Fibroblast of mammary gland (primary cell): ENCODE measurements around the gene MINAR1.
A peak's percentile ranks its signal among the peaks of the same experiment; 100 is the strongest.

Experiments used
- DNase-seq: peaks from one replicate; pipeline ENCODE4 v3.0.0-alpha.2; 2010; ENCODE audit warnings: low read depth
- H3K4me3 ChIP-seq: 2 replicates; pipeline ENCODE4 v1.5.1; 2011; ENCODE audit warnings: low read depth, mild to moderate bottlenecking, low read length, moderate library complexity; ENCODE audit not compliant: control insufficient read depth
- TF ChIP-seq, protein P1 (sequence below): conservative IDR thresholded peaks from 2 replicates; pipeline ENCODE4 v1.5.1; 2011; ENCODE audit warnings: low read depth, low read length, inconsistent platforms; ENCODE audit not compliant: control insufficient read depth, insufficient read depth

MINAR1 gene

DNA sequence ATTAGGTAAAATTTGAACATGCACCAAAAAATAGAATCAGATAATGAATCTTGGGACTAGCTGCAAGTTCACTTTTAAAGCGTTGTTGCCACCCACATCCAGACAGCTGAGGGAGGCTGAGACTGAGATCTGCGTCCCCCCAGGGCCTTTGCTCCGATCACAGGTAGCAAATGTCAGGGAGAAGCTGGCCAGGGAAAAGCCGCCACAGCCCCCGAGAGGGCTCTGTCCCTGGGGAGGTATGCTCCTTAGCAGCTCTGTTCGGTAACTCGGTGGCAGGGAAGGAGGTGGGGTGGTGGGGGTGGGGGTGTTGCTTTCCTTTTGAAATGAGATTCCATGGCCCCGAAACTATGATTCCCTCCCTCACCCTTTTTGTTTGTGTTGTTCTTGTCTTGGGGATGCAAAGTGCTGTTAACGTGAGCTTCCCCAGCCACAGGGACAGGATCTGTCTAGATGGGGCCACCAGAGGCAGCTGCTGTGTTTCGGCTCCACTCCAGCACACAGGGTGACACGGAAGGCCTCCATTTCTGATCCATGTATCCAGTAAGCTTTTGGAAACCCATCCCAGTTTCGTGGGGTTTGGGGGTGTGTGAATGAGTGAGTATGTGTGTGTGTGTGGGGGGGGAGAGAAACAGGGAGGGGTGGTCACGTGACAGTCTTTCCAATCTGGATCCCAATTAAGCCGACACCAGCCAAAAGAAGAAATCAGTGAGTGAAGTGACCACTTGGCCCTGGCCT, 1.1 kb upstream of the MINAR1 start:
- no peak for DNase-seq
- H3K4me3 ChIP-seq = peak overlapping the region; percentile 44

DNA sequence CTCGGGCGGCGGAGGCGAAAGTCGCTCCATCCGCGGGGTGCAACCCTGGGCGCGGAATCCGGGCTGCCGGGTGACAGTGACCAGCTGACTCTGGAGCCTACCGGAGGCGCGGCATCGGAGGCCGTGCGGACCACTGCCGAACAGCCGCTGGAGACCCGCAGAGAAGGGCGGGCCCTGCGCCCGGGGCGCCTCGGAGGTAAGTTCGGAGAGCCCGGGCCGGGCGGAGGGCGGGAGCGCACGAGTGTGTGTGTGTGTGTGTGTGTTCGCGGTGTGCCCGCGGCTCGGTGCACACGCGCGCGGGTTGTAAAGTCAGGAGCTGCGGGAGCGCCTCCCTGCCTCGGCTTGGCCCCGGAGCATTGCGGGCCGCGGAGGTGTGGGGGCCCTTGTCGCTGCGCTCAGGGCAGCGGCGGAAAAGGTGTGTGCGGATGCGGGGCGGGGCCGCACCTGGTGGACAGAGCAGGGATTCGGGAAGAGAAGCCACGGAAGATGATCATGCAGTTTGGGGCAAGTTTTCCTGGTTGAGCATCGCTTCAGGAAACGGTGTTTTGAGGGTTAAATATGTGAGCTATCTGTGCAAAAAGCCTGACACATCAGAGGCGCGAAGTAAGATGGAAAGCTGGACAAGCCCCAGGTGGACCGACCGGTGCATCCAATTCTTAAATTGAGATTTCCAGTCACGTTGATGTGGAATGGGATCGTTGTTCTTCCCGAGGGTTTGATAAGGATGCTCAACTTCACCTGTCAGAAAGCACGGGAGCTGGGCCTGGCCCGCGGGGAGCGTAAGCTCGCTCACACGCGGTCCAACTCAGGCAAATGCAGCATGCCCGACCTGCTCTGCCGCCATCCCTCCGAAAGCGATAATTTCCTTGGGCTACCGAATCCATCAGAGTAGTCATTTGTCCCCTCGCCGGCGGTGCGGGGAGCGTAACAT, 474 bp downstream of the MINAR1 start:
- TF ChIP-seq, protein P1, sequence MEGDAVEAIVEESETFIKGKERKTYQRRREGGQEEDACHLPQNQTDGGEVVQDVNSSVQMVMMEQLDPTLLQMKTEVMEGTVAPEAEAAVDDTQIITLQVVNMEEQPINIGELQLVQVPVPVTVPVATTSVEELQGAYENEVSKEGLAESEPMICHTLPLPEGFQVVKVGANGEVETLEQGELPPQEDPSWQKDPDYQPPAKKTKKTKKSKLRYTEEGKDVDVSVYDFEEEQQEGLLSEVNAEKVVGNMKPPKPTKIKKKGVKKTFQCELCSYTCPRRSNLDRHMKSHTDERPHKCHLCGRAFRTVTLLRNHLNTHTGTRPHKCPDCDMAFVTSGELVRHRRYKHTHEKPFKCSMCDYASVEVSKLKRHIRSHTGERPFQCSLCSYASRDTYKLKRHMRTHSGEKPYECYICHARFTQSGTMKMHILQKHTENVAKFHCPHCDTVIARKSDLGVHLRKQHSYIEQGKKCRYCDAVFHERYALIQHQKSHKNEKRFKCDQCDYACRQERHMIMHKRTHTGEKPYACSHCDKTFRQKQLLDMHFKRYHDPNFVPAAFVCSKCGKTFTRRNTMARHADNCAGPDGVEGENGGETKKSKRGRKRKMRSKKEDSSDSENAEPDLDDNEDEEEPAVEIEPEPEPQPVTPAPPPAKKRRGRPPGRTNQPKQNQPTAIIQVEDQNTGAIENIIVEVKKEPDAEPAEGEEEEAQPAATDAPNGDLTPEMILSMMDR = no peak
- DNase-seq = no peak
- peak overlapping the region; percentile 44 for H3K4me3 ChIP-seq

More for the DNA sequence above, 1.1 kb upstream of the MINAR1 start:
- TF ChIP-seq, protein P1 = no peak

DNA sequence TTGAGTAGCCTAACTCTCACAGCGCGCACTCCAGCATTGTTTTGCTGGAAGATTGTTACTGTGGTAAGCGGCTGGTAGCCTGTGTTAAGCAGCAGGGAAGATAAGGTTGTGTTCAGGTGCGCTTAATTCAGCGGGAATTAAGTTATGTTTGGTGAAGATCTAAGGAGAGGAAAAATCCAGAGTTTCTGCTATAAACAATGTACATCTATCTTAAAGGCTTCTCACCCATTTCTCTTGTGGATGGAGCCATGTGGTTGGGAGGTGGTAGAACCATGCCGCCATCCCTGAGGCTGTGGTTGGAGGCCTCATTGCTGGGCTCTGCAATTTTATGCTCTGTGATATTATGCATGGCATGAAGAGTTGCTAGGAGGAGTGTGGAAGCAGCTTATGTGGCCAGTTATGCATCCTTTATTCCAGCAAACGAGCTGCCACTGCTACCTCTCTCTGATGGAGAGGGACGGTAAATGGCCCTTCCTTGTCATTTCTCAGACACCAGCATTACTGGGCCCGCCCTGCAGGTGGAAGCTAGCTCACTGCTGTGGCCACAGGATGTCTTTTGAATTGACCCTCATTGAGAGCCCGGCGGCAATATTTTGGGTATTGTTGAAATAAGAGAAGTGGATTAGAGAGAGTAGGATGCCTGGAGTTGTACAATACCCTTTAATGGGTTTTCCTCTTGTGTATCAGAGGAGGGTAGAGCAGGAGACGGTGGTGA, 1.3 kb downstream of the MINAR1 start:
- H3K4me3 ChIP-seq = no peak overlapping the region
- no peak for DNase-seq
- TF ChIP-seq, protein P1 = no peak

DNA sequence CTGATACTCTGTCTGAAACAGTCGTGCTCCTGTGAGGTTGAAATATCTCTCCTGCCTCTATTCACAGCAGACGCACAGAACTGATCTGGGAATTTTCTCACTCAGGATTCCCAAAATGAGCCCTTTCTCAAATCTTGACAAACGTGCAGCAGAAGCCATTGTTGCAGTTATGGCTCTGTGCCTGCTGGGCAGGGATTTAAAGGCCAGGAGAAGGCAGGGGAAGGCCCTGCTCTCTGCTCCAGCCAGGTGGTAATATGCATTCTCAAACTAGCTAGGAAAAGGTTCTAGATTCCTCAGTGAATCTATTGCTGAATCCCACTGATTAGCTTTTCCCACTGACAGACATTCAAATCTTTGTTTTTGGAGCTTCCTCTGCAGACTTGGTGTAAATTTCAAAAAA, 2.2 kb downstream of the MINAR1 start:
- TF ChIP-seq, protein P1 = no peak
- H3K4me3 ChIP-seq = no peak overlapping the region
- no peak for DNase-seq

DNA sequence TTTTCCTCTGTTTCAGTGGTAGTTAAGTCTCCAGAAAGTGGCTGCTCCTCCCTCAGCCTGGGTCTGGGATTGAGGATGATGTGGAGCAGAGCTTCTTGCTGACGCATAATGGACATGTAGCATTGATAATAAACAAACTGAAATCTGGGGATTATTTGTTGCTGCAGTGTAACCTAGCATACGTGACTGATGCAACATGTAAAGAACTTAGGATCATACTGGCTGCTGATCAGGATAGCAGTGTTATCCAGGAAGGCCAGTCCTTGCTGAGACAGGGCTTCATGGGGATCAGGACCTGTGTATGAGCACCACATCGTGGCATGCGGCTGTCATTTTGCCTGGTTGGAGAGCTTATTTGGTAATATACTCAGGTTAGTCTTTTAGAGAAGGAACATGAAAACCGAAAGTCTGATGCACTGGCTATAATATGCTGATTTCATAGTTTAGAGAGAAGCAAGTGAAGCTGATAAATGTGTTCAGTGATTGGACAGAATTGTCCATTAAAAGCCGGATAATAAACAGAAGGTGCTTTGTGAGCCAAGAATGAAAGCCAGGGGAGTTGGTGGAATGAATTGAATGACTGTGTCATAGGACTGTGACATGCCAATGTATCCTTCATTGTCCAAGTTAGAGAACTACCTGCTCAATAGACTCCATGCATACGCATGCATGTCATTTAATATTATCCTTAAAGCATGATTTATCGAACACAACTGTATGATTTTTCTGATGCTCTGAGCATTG, 4.1 kb downstream of the MINAR1 start:
- no peak overlapping the region for H3K4me3 ChIP-seq
- TF ChIP-seq, protein P1 = no peak
- no peak for DNase-seq
